Measurements from ENCODE around the gene IQGAP3. TPM values are rescaled to one million over a fixed set of nuclear protein-coding genes. Genes with fewer than 3 reads are reported as not detected.

IQGAP3 gene
- total RNA-seq, 1 experiment from 2014 or later = 93.6 TPM

GRCh38 chr1:156504438-156504813 lies 67.9 kb downstream of the IQGAP3 start:
- H3K36me3 Mint-ChIP-seq (ENCODE audit: insufficient read depth, unreplicated experiment) = peaks cover 64% of the 10 kb centered on the region
- peaks cover 8% of the 10 kb centered on the region for H3K27me3 Mint-ChIP-seq (ENCODE audit: unreplicated experiment)
- no peak for DNase-seq
- CTCF ChIA-PET = interaction anchor here (0.7 to 1.5 kb wide), 2 partner anchors 19 to 47 kb away, joined by 3 to 8 read pairs; no protein-coding TSS in a partner anchor
- H3K4me3 Mint-ChIP-seq (ENCODE audit: low read depth, unreplicated experiment) = peak overlapping the region; percentile 53
- TF ChIP-seq CTCF (IDR thresholded peaks at IDR 0.05; ENCODE audit: unreplicated experiment) = no peak
- no TSS peak for BruUV-seq (replicated peaks)
- no peaks in the 10 kb centered on the region for H3K9me3 Mint-ChIP-seq (ENCODE audit: low read depth, unreplicated experiment)
- intact Hi-C loops (cut with micrococcal nuclease; ENCODE audit: unreplicated experiment) = loop anchor here (5.0 kb wide), 2 partner anchors 68 to 222 kb away; partner anchors contain the start of genes IQGAP3, SMG5 and TMEM79
- peak overlapping the region; percentile 97 for H3K27ac Mint-ChIP-seq (ENCODE audit: unreplicated experiment)
- peaks cover 47% of the 10 kb centered on the region for H3K4me1 Mint-ChIP-seq (ENCODE audit: low read depth, unreplicated experiment)

DNA sequence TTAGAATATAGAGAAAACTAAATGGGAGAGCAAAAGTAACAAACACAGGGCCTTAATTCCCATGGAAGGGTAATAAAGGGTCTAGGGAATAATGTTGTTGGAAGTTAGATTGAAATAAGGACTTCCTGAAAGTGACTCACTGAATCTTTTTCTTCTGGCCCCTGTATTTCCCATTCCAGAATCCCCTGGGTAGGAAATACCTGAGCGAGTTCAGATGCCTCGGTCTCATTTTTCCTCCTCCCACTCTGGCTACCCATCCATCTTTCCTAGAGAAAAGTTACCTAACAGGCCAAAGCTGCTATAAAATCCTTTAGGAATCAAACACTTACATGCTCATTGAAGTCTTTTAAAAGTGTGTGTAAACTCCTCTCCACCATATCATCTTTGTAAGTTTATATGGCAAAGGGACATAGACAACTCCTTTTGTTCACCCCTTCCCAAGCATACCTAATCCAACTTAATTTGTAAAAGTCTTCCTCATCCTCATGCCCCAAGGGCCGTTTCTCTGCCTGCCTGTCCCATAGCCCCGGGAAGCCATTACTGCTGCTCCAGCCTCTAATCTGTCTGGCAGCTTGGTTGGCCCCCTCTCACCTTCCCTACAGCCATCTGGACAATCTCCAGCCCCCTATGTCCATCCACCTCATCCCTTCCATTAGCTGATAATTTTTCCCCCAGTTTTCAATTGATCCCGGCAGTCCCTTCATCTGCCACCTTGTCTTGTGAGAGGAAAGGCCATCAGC lies 68.5 kb downstream of the IQGAP3 start:
- no peak for TF ChIP-seq CTCF (IDR thresholded peaks at IDR 0.05; ENCODE audit: unreplicated experiment)
- no peaks in the 10 kb centered on the region for H3K9me3 Mint-ChIP-seq (ENCODE audit: low read depth, unreplicated experiment)
- CTCF ChIA-PET = interaction anchor here (0.5 to 1.9 kb wide), 7 partner anchors 14 to 213 kb away, joined by 3 to 16 read pairs (median 4); no protein-coding TSS in a partner anchor
- DNase-seq = no peak
- peak overlapping the region; percentile 97 for H3K27ac Mint-ChIP-seq (ENCODE audit: unreplicated experiment)
- H3K27me3 Mint-ChIP-seq (ENCODE audit: unreplicated experiment) = peaks cover 2% of the 10 kb centered on the region
- H3K4me1 Mint-ChIP-seq (ENCODE audit: low read depth, unreplicated experiment) = peaks cover 47% of the 10 kb centered on the region
- H3K36me3 Mint-ChIP-seq (ENCODE audit: insufficient read depth, unreplicated experiment) = peaks cover 70% of the 10 kb centered on the region
- peak overlapping the region; percentile 88 for H3K4me3 Mint-ChIP-seq (ENCODE audit: low read depth, unreplicated experiment)
- intact Hi-C loops (cut with micrococcal nuclease; ENCODE audit: unreplicated experiment) = loop anchor here (1.0 to 5.0 kb wide), 3 partner anchors 47 to 222 kb away; partner anchors contain the start of genes IQGAP3, SMG5 and TMEM79
- no TSS peak for BruUV-seq (replicated peaks)

GRCh38 chr1:156502894-156503697 lies 69.3 kb downstream of the IQGAP3 start:
- intact Hi-C loops (cut with micrococcal nuclease; ENCODE audit: unreplicated experiment) = loop anchor here (1.0 to 5.0 kb wide), 3 partner anchors 46 to 221 kb away; partner anchors contain the start of genes IQGAP3, SMG5 and TMEM79
- Mint-ChIP-seq H3K9me3 (ENCODE audit: low read depth, unreplicated experiment) (no peaks in the 10 kb centered on the region), H3K4me3 (ENCODE audit: low read depth, unreplicated experiment) (peak overlapping the region; percentile 88), H3K27me3 (ENCODE audit: unreplicated experiment) (no peaks in the 10 kb centered on the region), H3K36me3 (ENCODE audit: insufficient read depth, unreplicated experiment) (peaks cover 78% of the 10 kb centered on the region), H3K27ac (ENCODE audit: unreplicated experiment) (peak overlapping the region; percentile 97), H3K4me1 (ENCODE audit: low read depth, unreplicated experiment) (peaks cover 48% of the 10 kb centered on the region)
- CTCF ChIA-PET = interaction anchor here (0.5 to 1.9 kb wide), 7 partner anchors 13 to 213 kb away, joined by 3 to 16 read pairs (median 3); no protein-coding TSS in a partner anchor
- DNase-seq = peak; percentile 87
- TF ChIP-seq CTCF (IDR thresholded peaks at IDR 0.05; ENCODE audit: unreplicated experiment) = no peak
- TSS peak; percentile 60 for BruUV-seq (replicated peaks)

GRCh38 chr1:156502391-156502893 lies 69.9 kb downstream of the IQGAP3 start:
- no peak for TF ChIP-seq CTCF (IDR thresholded peaks at IDR 0.05; ENCODE audit: unreplicated experiment)
- Mint-ChIP-seq H3K9me3 (ENCODE audit: low read depth, unreplicated experiment) (no peaks in the 10 kb centered on the region), H3K36me3 (ENCODE audit: insufficient read depth, unreplicated experiment) (peaks cover 79% of the 10 kb centered on the region), H3K27me3 (ENCODE audit: unreplicated experiment) (no peaks in the 10 kb centered on the region), H3K4me3 (ENCODE audit: low read depth, unreplicated experiment) (peak overlapping the region; percentile 88), H3K4me1 (ENCODE audit: low read depth, unreplicated experiment) (peaks cover 50% of the 10 kb centered on the region), H3K27ac (ENCODE audit: unreplicated experiment) (peak overlapping the region; percentile 97)
- no peak for DNase-seq
- intact Hi-C loops (cut with micrococcal nuclease; ENCODE audit: unreplicated experiment) = loop anchor here (5.0 kb wide), 2 partner anchors 70 to 220 kb away; partner anchors contain the start of genes IQGAP3, SMG5 and TMEM79
- CTCF ChIA-PET = interaction anchor here (0.7 to 1.9 kb wide), 5 partner anchors 32 to 112 kb away, joined by 3 to 16 read pairs (median 3); no protein-coding TSS in a partner anchor
- no TSS peak for BruUV-seq (replicated peaks)

All from Calu3 (cell line).